ENCODE results near the gene PGGHG.

GRCh38 chr11:335779-336658 is 47.1 kb downstream of the PGGHG start:
- TF ChIP-seq CTCF (IDR thresholded peaks at IDR 0.05; ENCODE audit: borderline replicate concordance, extremely low read depth, low read length, poor library complexity, severe bottlenecking), result no peak
- no peak for TF ChIP-seq EZH2 (IDR thresholded peaks at IDR 0.05; ENCODE audit: borderline replicate concordance, low read depth, low read length, severe bottlenecking)
